ENCODE results near the gene NTRK3.

DNA sequence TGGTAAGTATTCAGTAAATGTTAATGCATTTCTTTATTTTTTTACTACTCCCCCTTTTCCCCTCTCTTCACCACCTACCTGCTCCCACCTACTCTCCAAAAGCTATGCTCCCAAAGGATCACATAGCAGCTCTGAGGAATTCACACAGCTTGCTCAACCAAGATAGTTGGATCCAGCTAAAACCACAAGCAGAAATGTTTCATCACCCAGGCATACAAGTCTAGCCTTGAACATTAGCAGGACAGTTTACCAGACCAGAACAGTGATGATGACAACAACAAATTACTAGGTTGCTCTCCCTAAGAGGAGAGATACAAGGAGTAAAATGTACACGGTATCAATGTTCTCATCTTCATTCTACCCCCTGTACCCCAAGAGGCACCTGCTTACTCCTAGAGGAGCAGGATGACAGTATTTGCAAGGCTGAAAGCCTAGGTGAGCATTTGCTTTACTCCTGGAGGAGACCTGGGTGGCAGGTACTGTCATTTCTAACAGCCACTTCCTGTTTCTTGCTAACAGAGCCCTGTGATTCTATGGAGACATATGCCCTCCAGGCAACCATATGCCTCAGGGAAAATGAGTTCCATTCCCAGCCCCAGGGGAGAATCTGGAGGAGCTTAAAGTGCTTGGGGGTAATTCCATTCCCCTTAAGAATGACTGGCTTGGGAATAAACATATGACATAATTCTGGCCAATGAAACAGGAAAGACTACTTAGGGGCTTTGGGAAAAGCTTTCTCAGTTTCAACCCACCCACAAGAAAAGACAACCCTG, 237.5 kb downstream of the NTRK3 start:
- TF ChIP-seq, protein P1, sequence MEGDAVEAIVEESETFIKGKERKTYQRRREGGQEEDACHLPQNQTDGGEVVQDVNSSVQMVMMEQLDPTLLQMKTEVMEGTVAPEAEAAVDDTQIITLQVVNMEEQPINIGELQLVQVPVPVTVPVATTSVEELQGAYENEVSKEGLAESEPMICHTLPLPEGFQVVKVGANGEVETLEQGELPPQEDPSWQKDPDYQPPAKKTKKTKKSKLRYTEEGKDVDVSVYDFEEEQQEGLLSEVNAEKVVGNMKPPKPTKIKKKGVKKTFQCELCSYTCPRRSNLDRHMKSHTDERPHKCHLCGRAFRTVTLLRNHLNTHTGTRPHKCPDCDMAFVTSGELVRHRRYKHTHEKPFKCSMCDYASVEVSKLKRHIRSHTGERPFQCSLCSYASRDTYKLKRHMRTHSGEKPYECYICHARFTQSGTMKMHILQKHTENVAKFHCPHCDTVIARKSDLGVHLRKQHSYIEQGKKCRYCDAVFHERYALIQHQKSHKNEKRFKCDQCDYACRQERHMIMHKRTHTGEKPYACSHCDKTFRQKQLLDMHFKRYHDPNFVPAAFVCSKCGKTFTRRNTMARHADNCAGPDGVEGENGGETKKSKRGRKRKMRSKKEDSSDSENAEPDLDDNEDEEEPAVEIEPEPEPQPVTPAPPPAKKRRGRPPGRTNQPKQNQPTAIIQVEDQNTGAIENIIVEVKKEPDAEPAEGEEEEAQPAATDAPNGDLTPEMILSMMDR (IDR thresholded peaks at IDR 0.05), result no peak
- TF ChIP-seq POLR2AphosphoS5 (IDR thresholded peaks at IDR 0.05), result no peak
- no peak for TF ChIP-seq POLR2A (IDR thresholded peaks at IDR 0.05)

Data from suprapubic skin (tissue), 4 donors.